Measurements from ENCODE around the gene DBR1. TPM values are rescaled to one million over a fixed set of nuclear protein-coding genes. Genes with fewer than 3 reads are reported as not detected.
"Not testable (repeated sequence)": the region's sequence is repeated elsewhere in the genome, so short reads cannot be mapped to it uniquely, and the experiment has no call there.

DBR1 gene
- total RNA-seq, 2 donors from 2014 or later, result 9.1 to 15.8 TPM

DNA sequence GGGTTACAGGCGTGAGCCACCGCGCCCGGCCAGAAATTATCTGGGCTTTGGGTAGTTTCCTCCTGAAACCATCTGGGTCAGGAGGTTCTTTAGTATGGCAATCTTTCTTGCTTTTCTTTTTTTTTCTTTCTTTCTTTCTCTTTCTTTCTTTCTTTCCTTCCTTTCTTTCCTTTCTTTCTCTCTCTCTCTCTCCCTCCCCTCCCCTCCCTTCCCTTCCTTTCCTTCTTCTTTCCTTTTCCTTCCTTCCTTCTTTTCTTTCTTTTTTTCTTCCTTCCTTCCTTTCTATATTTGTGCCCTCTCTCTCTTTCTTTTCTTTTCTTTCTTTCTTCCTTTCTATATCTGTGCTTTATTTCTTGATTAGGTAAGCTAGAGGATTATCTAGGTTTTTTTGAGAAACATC is 17.0 kb downstream of the DBR1 start:
- Histone ChIP-seq H3K4me3 (no peak overlapping the region), H3K4me1 (replicated peaks) (no peaks in the 10 kb centered on the region), H3K36me3 (no peaks in the 10 kb centered on the region), H3K27ac (no peak overlapping the region), H3K9me3 (no peaks in the 10 kb centered on the region), H3K27me3 (replicated peaks; ENCODE audit: insufficient read depth) (no peaks in the 10 kb centered on the region)
- 98% methylated on average over 4 of the region's 4 CpGs for WGBS
- intact Hi-C loops (cut with DNase I), result no loop called here
- DNase-seq (ENCODE audit: low spot score), result no peak
- TF ChIP-seq POLR2AphosphoS5 (IDR thresholded peaks at IDR 0.05) (no peak), POLR2A (IDR thresholded peaks at IDR 0.05) (no peak), CTCF (IDR thresholded peaks at IDR 0.05) (no peak)

- intact Hi-C loops (cut with DNase I), result no loop called here
- H3K9me3 ChIP-seq, result no peaks in the 10 kb centered on the region
- no peak overlapping the region for H3K4me3 ChIP-seq
- no peaks in the 10 kb centered on the region for H3K4me1 ChIP-seq (replicated peaks)
- no peaks in the 10 kb centered on the region for H3K27me3 ChIP-seq (replicated peaks; ENCODE audit: insufficient read depth)
- H3K27ac ChIP-seq, result no peak overlapping the region
- no peaks in the 10 kb centered on the region for H3K36me3 ChIP-seq
- no peak for TF ChIP-seq POLR2A (IDR thresholded peaks at IDR 0.05)
- TF ChIP-seq CTCF (IDR thresholded peaks at IDR 0.05), result no peak
- no peak for TF ChIP-seq POLR2AphosphoS5 (IDR thresholded peaks at IDR 0.05)
- DNase-seq (ENCODE audit: low spot score), result no peak
Observed at GRCh38 chr3:138154534-138154933, 20.2 kb downstream of the DBR1 start.

- Histone ChIP-seq H3K4me1 (replicated peaks) (no peaks in the 10 kb centered on the region), H3K36me3 (no peaks in the 10 kb centered on the region), H3K27ac (no peak overlapping the region), H3K9me3 (no peaks in the 10 kb centered on the region), H3K4me3 (no peak overlapping the region), H3K27me3 (replicated peaks; ENCODE audit: insufficient read depth) (no peaks in the 10 kb centered on the region)
- DNase-seq (ENCODE audit: low spot score), result no peak
- TF ChIP-seq POLR2AphosphoS5 (IDR thresholded peaks at IDR 0.05) (no peak), CTCF (IDR thresholded peaks at IDR 0.05) (no peak), POLR2A (IDR thresholded peaks at IDR 0.05) (no peak)
- intact Hi-C loops (cut with DNase I), result no loop called here
- 71% methylated on average over 4 of the region's 4 CpGs for WGBS
Observed at GRCh38 chr3:138148503-138148902, 26.2 kb downstream of the DBR1 start.

DNA sequence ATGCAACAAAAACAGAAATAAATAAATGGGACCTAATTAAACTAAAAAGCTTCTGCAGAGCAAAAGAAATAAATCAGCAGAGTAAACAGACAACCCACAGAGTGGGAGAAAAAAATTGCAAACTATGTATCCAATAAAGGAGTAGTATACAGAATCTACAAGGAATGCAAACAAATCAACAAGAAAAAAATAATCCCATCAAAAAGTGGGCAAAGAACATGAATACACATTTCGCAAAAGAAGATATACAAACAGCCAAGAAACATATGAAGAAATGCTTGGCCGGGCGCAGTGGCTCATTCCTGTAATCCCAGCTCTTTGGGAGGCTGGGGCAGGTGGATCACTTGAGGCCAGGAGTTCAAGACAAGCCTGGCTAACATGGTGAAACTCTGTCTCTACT is 32.5 kb downstream of the DBR1 start:
- DNase-seq (ENCODE audit: low spot score); H3K4me1 ChIP-seq (replicated peaks); H3K36me3 ChIP-seq; H3K4me3 ChIP-seq; intact Hi-C loops (cut with DNase I); H3K9me3 ChIP-seq; H3K27me3 ChIP-seq (replicated peaks; ENCODE audit: insufficient read depth); H3K27ac ChIP-seq: not testable (repeated sequence)
- 87% methylated on average over 3 of the region's 3 CpGs for WGBS

DNA sequence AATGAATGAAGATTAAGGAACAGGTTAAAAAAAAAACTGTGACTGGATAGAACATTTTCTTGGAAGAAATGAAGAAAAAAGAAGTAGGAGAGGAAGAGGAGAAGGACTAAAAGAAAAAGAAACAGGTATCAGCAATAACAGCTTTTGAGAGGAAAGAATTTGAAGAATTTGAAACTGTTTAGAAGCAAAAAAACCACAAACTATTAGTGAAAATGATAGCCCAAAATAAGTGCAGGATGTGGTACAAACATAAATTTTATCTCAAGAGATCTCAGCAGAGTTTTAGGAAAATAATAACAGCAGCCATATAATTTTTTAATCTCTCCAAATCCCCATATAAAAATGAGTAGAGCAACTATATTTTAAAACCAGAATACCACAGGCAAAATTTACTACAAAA is 33.8 kb downstream of the DBR1 start:
- no peaks in the 10 kb centered on the region for H3K9me3 ChIP-seq
- no peak for TF ChIP-seq CTCF (IDR thresholded peaks at IDR 0.05)
- DNase-seq (ENCODE audit: low spot score), result no peak
- no peaks in the 10 kb centered on the region for H3K4me1 ChIP-seq (replicated peaks)
- H3K27ac ChIP-seq, result no peak overlapping the region
- intact Hi-C loops (cut with DNase I), result no loop called here
- no peaks in the 10 kb centered on the region for H3K27me3 ChIP-seq (replicated peaks; ENCODE audit: insufficient read depth)
- no peak overlapping the region for H3K4me3 ChIP-seq
- no peaks in the 10 kb centered on the region for H3K36me3 ChIP-seq

GRCh38 chr3:138139691-138140090 is 35.0 kb downstream of the DBR1 start:
- TF ChIP-seq POLR2AphosphoS5 (IDR thresholded peaks at IDR 0.05) (no peak), POLR2A (IDR thresholded peaks at IDR 0.05) (no peak), CTCF (IDR thresholded peaks at IDR 0.05) (no peak)
- WGBS, result 78% methylated on average over 2 of the region's 2 CpGs
- no peak overlapping the region for H3K27ac ChIP-seq

More at GRCh38 chr3:138139691-138140090, 35.0 kb downstream of the DBR1 start:
- Histone ChIP-seq H3K27me3 (replicated peaks; ENCODE audit: insufficient read depth) (no peaks in the 10 kb centered on the region), H3K4me1 (replicated peaks) (no peaks in the 10 kb centered on the region), H3K9me3 (no peaks in the 10 kb centered on the region), H3K4me3 (no peak overlapping the region), H3K36me3 (no peaks in the 10 kb centered on the region)
- intact Hi-C loops (cut with DNase I), result no loop called here
- no peak for DNase-seq (ENCODE audit: low spot score)
